ENCODE data around the gene PSAP. TPM values are rescaled to one million over a fixed set of nuclear protein-coding genes. Genes with fewer than 3 reads are reported as not detected.

The PSAP gene
- total and polyA plus RNA-seq, 4 experiments from 2014 or later = 248 to 611 (median 324) TPM

DNA sequence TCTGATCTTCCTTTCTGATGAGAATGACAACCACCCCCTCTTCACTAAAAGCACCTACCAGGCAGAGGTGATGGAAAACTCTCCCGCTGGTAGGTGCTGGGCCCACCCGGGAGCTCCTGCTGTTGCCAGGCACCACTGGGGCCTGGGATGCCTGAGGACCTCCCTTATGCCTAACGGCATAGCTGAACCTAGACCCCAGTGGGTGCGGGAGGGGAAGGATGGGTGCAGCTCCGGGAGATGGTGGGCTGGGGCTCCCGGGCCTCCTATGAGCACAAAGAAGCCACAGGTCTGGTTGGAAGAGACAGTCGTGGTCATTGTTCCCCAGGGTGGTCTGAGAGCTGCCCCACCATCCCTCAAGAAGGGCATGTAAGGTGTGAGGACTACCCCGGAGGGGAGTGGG, 62.1 kb downstream of the PSAP start:
- no peak for DNase-seq
- Mint-ChIP-seq H3K27me3 (peaks cover 0 to 2% of the 10 kb centered on the region in 2 donors), H3K4me3 (no peak overlapping the region), H3K36me3 (no peaks in the 10 kb centered on the region), H3K4me1 (peaks cover 0 to 1% (median 0%) of the 10 kb centered on the region in 4 donors), H3K27ac (no peak overlapping the region), H3K9me3 (peaks cover 0 to 2% (median 0%) of the 10 kb centered on the region in 8 donors)
- H3K27me3 ChIP-seq (ENCODE audit: insufficient read depth, low read length) = no peaks in the 10 kb centered on the region
- H3K27ac ChIP-seq (ENCODE audit: low read depth, low read length) = no peak overlapping the region
- H3K4me1 ChIP-seq (ENCODE audit: insufficient read depth, low read length) = no peaks in the 10 kb centered on the region
- intact Hi-C loops (cut with micrococcal nuclease) = no loop called here
- H3K4me3 ChIP-seq (ENCODE audit: low read length in 2 of 2) = no peak overlapping the region
- CTCF ChIA-PET (ENCODE audit: partially characterized antibody) = no interaction called here
- no peaks in the 10 kb centered on the region for H3K36me3 ChIP-seq (ENCODE audit: insufficient read depth, low read length)
- POLR2A ChIA-PET (ENCODE audit: partially characterized antibody) = no interaction called here
- no peaks in the 10 kb centered on the region for H3K9me3 ChIP-seq (ENCODE audit: control insufficient read depth in 1 of 2, low read length in 2 of 2)

DNA sequence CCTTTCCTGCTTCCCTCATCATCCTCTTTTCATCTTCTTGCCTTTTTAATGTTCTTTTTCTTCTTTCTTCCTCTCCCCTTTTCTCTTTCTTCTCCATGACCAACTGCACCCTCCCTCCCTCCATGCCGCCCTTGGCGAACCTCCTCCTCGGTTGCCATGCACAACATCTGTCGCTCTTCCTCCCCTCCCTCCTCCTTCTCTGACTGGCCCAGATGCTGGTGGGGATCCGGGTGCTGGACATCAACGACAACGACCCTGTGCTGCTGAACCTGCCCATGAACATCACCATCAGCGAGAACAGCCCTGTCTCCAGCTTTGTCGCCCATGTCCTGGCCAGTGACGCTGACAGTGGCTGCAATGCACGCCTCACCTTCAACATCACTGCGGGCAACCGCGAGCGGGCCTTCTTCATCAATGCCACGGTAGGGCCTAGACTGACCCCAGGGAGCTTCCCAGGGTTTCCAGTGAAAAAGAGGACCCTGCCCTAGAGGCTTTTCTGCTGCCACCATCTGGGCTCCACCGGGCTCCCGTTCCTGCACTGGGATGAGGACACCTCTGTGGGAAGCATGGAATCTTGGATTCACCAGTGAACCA, 66.3 kb downstream of the PSAP start:
- no peaks in the 10 kb centered on the region for H3K4me1 ChIP-seq (ENCODE audit: insufficient read depth, low read length)

GRCh38 chr10:71783917-71784678, 67.0 kb downstream of the PSAP start:
- POLR2A ChIA-PET (ENCODE audit: partially characterized antibody) = no interaction called here
- peak overlapping the region in 2 of 7 donors; percentile 30 to 41 for H3K27ac Mint-ChIP-seq

More for the DNA sequence above, 66.3 kb downstream of the PSAP start:
- Histone ChIP-seq H3K4me3 (ENCODE audit: low read length in 2 of 2) (no peak overlapping the region), H3K27ac (ENCODE audit: low read depth, low read length) (no peak overlapping the region), H3K36me3 (ENCODE audit: insufficient read depth, low read length) (no peaks in the 10 kb centered on the region), H3K27me3 (ENCODE audit: insufficient read depth, low read length) (no peaks in the 10 kb centered on the region), H3K9me3 (ENCODE audit: control insufficient read depth in 1 of 2, low read length in 2 of 2) (no peaks in the 10 kb centered on the region)
- no peaks in the 10 kb centered on the region for H3K36me3 Mint-ChIP-seq
- no peak overlapping the region for H3K4me3 Mint-ChIP-seq
- peaks cover 0 to 2% (median 0%) of the 10 kb centered on the region in 8 donors for H3K9me3 Mint-ChIP-seq
- H3K27ac Mint-ChIP-seq = peak overlapping the region in 2 of 7 donors; percentile 30 to 41
- POLR2A ChIA-PET (ENCODE audit: partially characterized antibody) = no interaction called here
- no peak for DNase-seq
- peaks cover 0 to 2% of the 10 kb centered on the region in 2 donors for H3K27me3 Mint-ChIP-seq
- H3K4me1 Mint-ChIP-seq = peaks cover 0 to 4% (median 0%) of the 10 kb centered on the region in 4 donors
- intact Hi-C loops (cut with micrococcal nuclease) = no loop called here
- CTCF ChIA-PET (ENCODE audit: partially characterized antibody) = no interaction called here

GRCh38 chr10:71782917-71783490, 68.0 kb downstream of the PSAP start:
- Mint-ChIP-seq H3K4me1 (peaks cover 0 to 4% (median 0%) of the 10 kb centered on the region in 4 donors), H3K36me3 (no peaks in the 10 kb centered on the region), H3K27ac (no peak overlapping the region), H3K27me3 (peaks cover 0 to 2% of the 10 kb centered on the region in 2 donors), H3K4me3 (peak overlapping the region in 1 of 8 donors; percentile 53), H3K9me3 (peaks cover 0 to 2% (median 0%) of the 10 kb centered on the region in 8 donors)
- no peak for DNase-seq
- Histone ChIP-seq H3K27me3 (ENCODE audit: insufficient read depth, low read length) (no peaks in the 10 kb centered on the region), H3K4me1 (ENCODE audit: insufficient read depth, low read length) (no peaks in the 10 kb centered on the region), H3K9me3 (ENCODE audit: control insufficient read depth in 1 of 2, low read length in 2 of 2) (no peaks in the 10 kb centered on the region), H3K4me3 (ENCODE audit: low read length in 2 of 2) (no peak overlapping the region), H3K27ac (ENCODE audit: low read depth, low read length) (no peak overlapping the region), H3K36me3 (ENCODE audit: insufficient read depth, low read length) (no peaks in the 10 kb centered on the region)
- CTCF ChIA-PET (ENCODE audit: partially characterized antibody) = interaction anchor here (1.1 kb wide), 1 partner anchor 87 kb away, joined by 10 read pairs; no protein-coding TSS in a partner anchor
- intact Hi-C loops (cut with micrococcal nuclease) = no loop called here
- POLR2A ChIA-PET (ENCODE audit: partially characterized antibody) = interaction anchor here (0.9 kb wide), 1 partner anchor 9 kb away, joined by 3 read pairs; no protein-coding TSS in a partner anchor

More at GRCh38 chr10:71783917-71784678, 67.0 kb downstream of the PSAP start:
- DNase-seq = no peak
- CTCF ChIA-PET (ENCODE audit: partially characterized antibody) = no interaction called here
- peaks cover 0 to 4% (median 0%) of the 10 kb centered on the region in 4 donors for H3K4me1 Mint-ChIP-seq
- no peaks in the 10 kb centered on the region for H3K27me3 ChIP-seq (ENCODE audit: insufficient read depth, low read length)
- H3K27me3 Mint-ChIP-seq = peaks cover 0 to 2% of the 10 kb centered on the region in 2 donors
- no peaks in the 10 kb centered on the region for H3K36me3 Mint-ChIP-seq
- no peaks in the 10 kb centered on the region for H3K36me3 ChIP-seq (ENCODE audit: insufficient read depth, low read length)
- intact Hi-C loops (cut with micrococcal nuclease) = no loop called here
- H3K27ac ChIP-seq (ENCODE audit: low read depth, low read length) = no peak overlapping the region
- no peaks in the 10 kb centered on the region for H3K9me3 ChIP-seq (ENCODE audit: control insufficient read depth in 1 of 2, low read length in 2 of 2)
- peaks cover 0 to 2% (median 0%) of the 10 kb centered on the region in 8 donors for H3K9me3 Mint-ChIP-seq
- H3K4me3 Mint-ChIP-seq = no peak overlapping the region
- H3K4me1 ChIP-seq (ENCODE audit: insufficient read depth, low read length) = no peaks in the 10 kb centered on the region
- H3K4me3 ChIP-seq (ENCODE audit: low read length in 2 of 2) = no peak overlapping the region

- H3K4me1 Mint-ChIP-seq = peaks cover 0 to 4% (median 3%) of the 10 kb centered on the region in 4 donors
- H3K4me1 ChIP-seq (ENCODE audit: insufficient read depth, low read length) = no peaks in the 10 kb centered on the region
- DNase-seq = no peak
- no peak overlapping the region for H3K4me3 ChIP-seq (ENCODE audit: low read length in 2 of 2)
- intact Hi-C loops (cut with micrococcal nuclease) = no loop called here
- no peaks in the 10 kb centered on the region for H3K36me3 Mint-ChIP-seq
- POLR2A ChIA-PET (ENCODE audit: partially characterized antibody) = interaction anchor here (0.6 kb wide), 1 partner anchor 617 kb away, joined by 3 read pairs; no protein-coding TSS in a partner anchor
- H3K9me3 Mint-ChIP-seq = peaks cover 0 to 2% (median 0%) of the 10 kb centered on the region in 8 donors
- no peak overlapping the region for H3K4me3 Mint-ChIP-seq
- H3K27ac Mint-ChIP-seq = peak overlapping the region in 1 of 7 donors; percentile 42
- H3K9me3 ChIP-seq (ENCODE audit: control insufficient read depth in 1 of 2, low read length in 2 of 2) = no peaks in the 10 kb centered on the region
- H3K27me3 ChIP-seq (ENCODE audit: insufficient read depth, low read length) = no peaks in the 10 kb centered on the region
- H3K27ac ChIP-seq (ENCODE audit: low read depth, low read length) = no peak overlapping the region
- peaks cover 0 to 2% of the 10 kb centered on the region in 2 donors for H3K27me3 Mint-ChIP-seq
- H3K36me3 ChIP-seq (ENCODE audit: insufficient read depth, low read length) = no peaks in the 10 kb centered on the region
- CTCF ChIA-PET (ENCODE audit: partially characterized antibody) = interaction anchor here (1.1 kb wide), 1 partner anchor 86 kb away, joined by 10 read pairs; no protein-coding TSS in a partner anchor
Measured at GRCh38 chr10:71782221-71782916, 68.7 kb downstream of the PSAP start.

DNA sequence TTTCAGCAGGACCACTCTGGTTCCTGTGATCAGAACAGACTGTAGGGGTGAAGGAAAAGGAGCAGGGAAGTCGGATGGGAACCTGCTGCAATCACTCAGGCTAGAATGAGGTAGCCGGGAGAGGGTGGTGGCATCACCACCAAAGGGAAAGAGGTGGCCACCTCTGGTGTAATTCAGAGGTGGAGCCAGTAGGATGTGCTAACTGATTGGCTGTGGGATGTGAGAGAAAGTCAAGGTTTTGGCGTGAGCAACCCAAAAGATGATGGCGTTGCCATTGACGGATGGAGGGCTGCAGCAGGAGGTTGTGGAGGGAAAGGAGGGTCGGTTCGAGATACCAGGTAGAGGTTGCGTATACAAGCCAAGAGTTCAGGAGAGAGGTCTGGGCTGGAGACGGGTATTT, 70.3 kb downstream of the PSAP start:
- CTCF ChIA-PET (ENCODE audit: partially characterized antibody) = no interaction called here
- Histone ChIP-seq H3K27ac (ENCODE audit: low read depth, low read length) (no peak overlapping the region), H3K36me3 (ENCODE audit: insufficient read depth, low read length) (no peaks in the 10 kb centered on the region), H3K27me3 (ENCODE audit: insufficient read depth, low read length) (no peaks in the 10 kb centered on the region), H3K4me3 (ENCODE audit: low read length in 2 of 2) (no peak overlapping the region), H3K4me1 (ENCODE audit: insufficient read depth, low read length) (peaks cover 13% of the 10 kb centered on the region), H3K9me3 (ENCODE audit: control insufficient read depth in 1 of 2, low read length in 2 of 2) (no peaks in the 10 kb centered on the region)
- intact Hi-C loops (cut with micrococcal nuclease) = no loop called here
- H3K4me1 Mint-ChIP-seq = peaks cover 8 to 18% (median 15%) of the 10 kb centered on the region in 4 donors
- peaks cover 0 to 2% of the 10 kb centered on the region in 2 donors for H3K27me3 Mint-ChIP-seq
- POLR2A ChIA-PET (ENCODE audit: partially characterized antibody) = no interaction called here
- H3K27ac Mint-ChIP-seq = peak overlapping the region in 2 of 7 donors; percentile 6 to 88
- H3K4me3 Mint-ChIP-seq = no peak overlapping the region
- no peak for DNase-seq
- peaks cover 0 to 2% (median 0%) of the 10 kb centered on the region in 8 donors for H3K9me3 Mint-ChIP-seq
- H3K36me3 Mint-ChIP-seq = no peaks in the 10 kb centered on the region
